DOHH2 (cell line): ENCODE results near the gene OPN1LW.

Source experiments
- CTCF ChIP-seq: fragments of 200-600 bp; sonication (generic); IDR thresholded peaks from one replicate; pipeline ENCODE4 v1.5.1; 2014; ENCODE audit warnings: antibody characterized with exemption, mild to moderate bottlenecking, low read depth, low read length; ENCODE audit not compliant: poor library complexity, severe bottlenecking
- EZH2phosphoT487 ChIP-seq: fragments of 200-600 bp; sonication (generic); IDR thresholded peaks from 2 replicates; pipeline ENCODE4 v1.6.1; 2017; ENCODE audit warnings: borderline replicate concordance, mild to moderate bottlenecking, antibody characterized with exemption, low read length, moderate library complexity, mixed read lengths

GRCh38 chrX:154116426-154117211 is 27.4 kb upstream of the OPN1LW start:
- TF ChIP-seq CTCF (no peak), EZH2phosphoT487 (no peak)
